GM06990 (cell line): ENCODE data around the gene CCDC9B.

ENCODE experiments used
- DNase-seq: peaks from one replicate; pipeline ENCODE4 v3.0.0-alpha.2; 2011; ENCODE audit not compliant: insufficient read length; ENCODE audit errors: extremely low read depth
- H3K27me3 ChIP-seq: replicated peaks from 2 replicates; pipeline ENCODE4 v1.6.0; 2011; ENCODE audit warnings: low read length; ENCODE audit not compliant: control insufficient read depth, insufficient read depth
- H3K36me3 ChIP-seq: 2 replicates; pipeline ENCODE4 v1.5.1; 2011; ENCODE audit warnings: low read length; ENCODE audit not compliant: control insufficient read depth, insufficient read depth
- H3K4me3 ChIP-seq: replicated peaks from 2 replicates; pipeline ENCODE4 v1.5.1; 2011; ENCODE audit warnings: low read depth, mild to moderate bottlenecking, control low read depth, low read length
- CTCF ChIP-seq: IDR thresholded peaks from 2 replicates; pipeline ENCODE4 v1.5.1; 2011; ENCODE audit warnings: low read length, control low read depth, mild to moderate bottlenecking, inconsistent platforms; ENCODE audit not compliant: insufficient read depth, poor library complexity, severe bottlenecking

Gene CCDC9B

GRCh38 chr15:40355976-40356585 lies 15.3 kb upstream of the CCDC9B start:
- DNase-seq, result no peak
- no peak for TF ChIP-seq CTCF
- H3K27me3 ChIP-seq, result peaks cover under 1% of the 10 kb centered on the region; the same call in 1 of the 2 replicates
- no peak overlapping the region for H3K4me3 ChIP-seq
- no peaks in the 10 kb centered on the region for H3K36me3 ChIP-seq

- peaks cover 2% of the 10 kb centered on the region; the same call in 1 of the 2 replicates for H3K27me3 ChIP-seq
- DNase-seq, result no peak
- no peak overlapping the region for H3K4me3 ChIP-seq
- peak; percentile 46 for TF ChIP-seq CTCF
- H3K36me3 ChIP-seq, result no peaks in the 10 kb centered on the region
Observed at GRCh38 chr15:40354408-40355171, 13.9 kb upstream of the CCDC9B start.

GRCh38 chr15:40353697-40354096 lies 13.0 kb upstream of the CCDC9B start:
- no peak for DNase-seq
- no peaks in the 10 kb centered on the region for H3K36me3 ChIP-seq
- TF ChIP-seq CTCF, result no peak
- H3K27me3 ChIP-seq, result peaks cover 2% of the 10 kb centered on the region; the same call in 1 of the 2 replicates
- H3K4me3 ChIP-seq, result no peak overlapping the region

GRCh38 chr15:40352281-40352901 lies 11.7 kb upstream of the CCDC9B start:
- DNase-seq, result no peak
- H3K4me3 ChIP-seq, result no peak overlapping the region
- H3K36me3 ChIP-seq, result no peaks in the 10 kb centered on the region
- TF ChIP-seq CTCF, result no peak
- H3K27me3 ChIP-seq, result peaks cover 2% of the 10 kb centered on the region; the same call in 1 of the 2 replicates

- TF ChIP-seq CTCF, result no peak
- no peak overlapping the region for H3K4me3 ChIP-seq
Observed at GRCh38 chr15:40349163-40349562, 8.4 kb upstream of the CCDC9B start.

More at GRCh38 chr15:40349163-40349562, 8.4 kb upstream of the CCDC9B start:
- no peaks in the 10 kb centered on the region for H3K36me3 ChIP-seq
- 0 out of 2 replicates have a peak, but pooled peaks cover 2% of the 10 kb centered on the region for H3K27me3 ChIP-seq
- DNase-seq, result no peak
